HG02852 (cell line): ENCODE data around the gene ONECUT3.

Experiments
- ATAC-seq: cut with Tn5 transposase; IDR thresholded peaks from one replicate; pipeline ENCODE4 v1.9.1; 2021; ENCODE audit warnings: mild to moderate bottlenecking, moderate library complexity; ENCODE audit not compliant: unreplicated experiment

The ONECUT3 gene

GRCh38 chr19:1739960-1740629 is 13.2 kb upstream of the ONECUT3 start:
- no peak for ATAC-seq

GRCh38 chr19:1742989-1743696 is 10.2 kb upstream of the ONECUT3 start:
- ATAC-seq, result no peak

- ATAC-seq, result no peak
Measured at GRCh38 chr19:1744133-1744665, 9.1 kb upstream of the ONECUT3 start.

- no peak for ATAC-seq
Measured at GRCh38 chr19:1744822-1745563, 8.3 kb upstream of the ONECUT3 start.

GRCh38 chr19:1745589-1746031 is 7.7 kb upstream of the ONECUT3 start:
- no peak for ATAC-seq

GRCh38 chr19:1746401-1747284 is 6.7 kb upstream of the ONECUT3 start:
- no peak for ATAC-seq

- no peak for ATAC-seq
Measured at GRCh38 chr19:1747285-1748114, 5.8 kb upstream of the ONECUT3 start.

GRCh38 chr19:1748115-1748872 is 5.0 kb upstream of the ONECUT3 start:
- no peak for ATAC-seq

GRCh38 chr19:1748873-1749341 is 4.4 kb upstream of the ONECUT3 start:
- ATAC-seq, result no peak

GRCh38 chr19:1749373-1750342 is 3.6 kb upstream of the ONECUT3 start:
- ATAC-seq, result no peak

GRCh38 chr19:1750343-1751021 is 2.8 kb upstream of the ONECUT3 start:
- no peak for ATAC-seq

- no peak for ATAC-seq
Measured at GRCh38 chr19:1751367-1752008, 1.8 kb upstream of the ONECUT3 start.

GRCh38 chr19:1752009-1752756 is 1.1 kb upstream of the ONECUT3 start:
- ATAC-seq, result no peak

GRCh38 chr19:1754018-1754635 is 821 bp downstream of the ONECUT3 start:
- ATAC-seq, result no peak

GRCh38 chr19:1754636-1755466 is 1.5 kb downstream of the ONECUT3 start:
- ATAC-seq, result no peak
